HCT116 (cell line): ENCODE data around the gene DHCR7. TPM values are rescaled to one million over a fixed set of nuclear protein-coding genes. Genes with fewer than 3 reads are reported as not detected.

ENCODE experiments used
- ATAC-seq: fragments of 200-7000 bp; cut with Tn5 transposase; 2 replicates; pipeline ENCODE4 v1.9.1; 2020; ENCODE audit warnings: mild to moderate bottlenecking, moderate library complexity
- BruUV-seq: library from RNA; stranded (reverse); fragments of 400-500 nt; replicated peaks from 2 replicates; lab custom pipeline; 2021; lab: Mats Ljungman, UMichigan
- CTCF ChIA-PET: fragments of 300-600 bp; sonication (Branson Sonifier 250); formaldehyde crosslinking; loops from one replicate; lab custom pipeline; 2021; ENCODE audit warnings: antibody characterized with exemption; lab: Charles Lee
- POLR2A ChIA-PET: fragments of 300-600, 350-600 bp; sonication (Branson Sonifier 250); formaldehyde crosslinking; loops from one replicate; lab custom pipeline; 2021; ENCODE audit warnings: antibody characterized with exemption; lab: Charles Lee
- RAD21 ChIA-PET, 2 experiments: fragments of 300-600 bp; sonication (Branson Sonifier 250); formaldehyde crosslinking; loops; one replicate each; lab custom pipeline; 2023; ENCODE audit warnings: low total read pairs in 2 of 2; ENCODE audit not compliant: uncharacterized antibody in 2 of 2, unreplicated experiment in 2 of 2, low non-redundant PET in 1 of 2; lab: Charles Lee
- DNase-seq: peaks from one replicate; pipeline ENCODE4 v3.0.0-alpha.2; 2010; ENCODE audit warnings: low read depth, low spot score
- H2AFZ ChIP-seq: fragments of 200-600 bp; shearing (Covaris generic), sonication (generic); 2 replicates; pipeline ENCODE4 v1.6.1; 2017; ENCODE audit warnings: low read depth, mixed run types, mixed read lengths, antibody characterized with exemption, low read length; ENCODE audit not compliant: poor library complexity, severe bottlenecking
- H3K27ac ChIP-seq: 2 replicates; pipeline ENCODE4 v1.5.1; 2012; ENCODE audit warnings: low read depth, low read length
- H3K27me3 ChIP-seq: fragments of 200-600 bp; sonication (generic); 2 replicates; pipeline ENCODE4 v1.6.1; 2016; ENCODE audit warnings: mixed run types, low read length, mixed read lengths; ENCODE audit not compliant: insufficient read depth
- H3K36me3 ChIP-seq, 2 experiments: fragments of 200-500 bp in 1 of 2; fragments of 200-600 bp in 1 of 2; sonication (Bioruptor generic) in 1 of 2; sonication (generic) in 1 of 2; 2 replicates each; pipeline versions ENCODE4 v1.5.1 to v1.6.1; 2014 to 2016; ENCODE audit warnings: low read length in 2 of 2, inconsistent platforms in 1 of 2, mixed read lengths in 1 of 2, mixed run types in 1 of 2; ENCODE audit not compliant: insufficient read depth in 2 of 2, control insufficient read depth in 1 of 2
- H3K4me1 ChIP-seq, 2 experiments: fragments of 200-600 bp in 1 of 2; sonication (generic) in 1 of 2; 2 replicates each; pipeline versions ENCODE4 v1.5.1 to v1.6.1; 2012 to 2017; ENCODE audit warnings: low read length in 2 of 2, inconsistent platforms in 1 of 2, mild to moderate bottlenecking in 1 of 2, mixed read lengths in 1 of 2, mixed run types in 1 of 2, moderate library complexity in 1 of 2; ENCODE audit not compliant: insufficient read depth in 2 of 2, control insufficient read depth in 1 of 2
- H3K4me2 ChIP-seq: fragments of 200-600 bp; sonication (generic); 2 replicates; pipeline ENCODE4 v1.6.1; 2017; ENCODE audit warnings: mixed run types, low read length, mixed read lengths
- H3K4me3 ChIP-seq, 2 experiments: fragments of 200-600 bp in 1 of 2; sonication (generic) in 1 of 2; replicated peaks in 1 of 2; 2 replicates each; pipeline ENCODE4 v1.5.1; 2011 to 2016; ENCODE audit warnings: low read length in 2 of 2, control low read depth in 1 of 2, low read depth in 1 of 2, mild to moderate bottlenecking in 1 of 2, mixed read lengths in 1 of 2, mixed run types in 1 of 2
- H3K79me2 ChIP-seq: fragments of 200-600 bp; sonication (generic); 2 replicates; pipeline ENCODE4 v1.6.1; 2017; ENCODE audit warnings: mild to moderate bottlenecking, mixed run types, low read length, moderate library complexity, mixed read lengths; ENCODE audit not compliant: insufficient read depth
- H3K9ac ChIP-seq: fragments of 200-600 bp; sonication (generic); 2 replicates; pipeline ENCODE4 v1.6.1; 2016; ENCODE audit warnings: low read length, mixed read lengths
- H3K9me2 ChIP-seq: fragments of 200-600 bp; sonication (generic), shearing (Covaris generic); 2 replicates; pipeline ENCODE4 v1.6.1; 2017; ENCODE audit warnings: mixed run types, mild to moderate bottlenecking, moderate library complexity; ENCODE audit not compliant: insufficient read depth
- H3K9me3 ChIP-seq, 2 experiments: fragments of 200-500 bp in 1 of 2; fragments of 200-600 bp in 1 of 2; sonication (Bioruptor generic) in 1 of 2; sonication (generic) in 1 of 2; 2 replicates each; pipeline ENCODE4 v1.6.1; 2014 to 2017; ENCODE audit warnings: low read length in 2 of 2, mixed read lengths in 2 of 2, inconsistent platforms in 1 of 2, low read depth in 1 of 2, mild to moderate bottlenecking in 1 of 2, mixed run types in 1 of 2, moderate library complexity in 1 of 2; ENCODE audit not compliant: control insufficient read depth in 1 of 2, insufficient read depth in 1 of 2
- H4K20me1 ChIP-seq: fragments of 200-600 bp; sonication (generic), shearing (Covaris generic); 2 replicates; pipeline ENCODE4 v1.6.1; 2017; ENCODE audit warnings: mixed run types, mild to moderate bottlenecking, moderate library complexity; ENCODE audit not compliant: insufficient read depth
- ATF3 ChIP-seq: IDR thresholded peaks from 2 replicates; pipeline ENCODE4 v1.6.1; 2012
- CBX3 ChIP-seq: IDR thresholded peaks from 2 replicates; pipeline ENCODE4 v1.6.1; 2012; ENCODE audit warnings: low read depth
- CEBPB ChIP-seq: IDR thresholded peaks from 2 replicates; pipeline ENCODE4 v1.6.1; 2012; ENCODE audit warnings: low read depth
- CTCF ChIP-seq, 3 experiments: fragments of 200-600 bp in 1 of 3; sonication (generic) in 1 of 3; IDR thresholded peaks in 2 of 3; conservative IDR thresholded peaks in 1 of 3; 2 replicates each; pipeline ENCODE4 v1.5.1; 2012 to 2017; ENCODE audit warnings: low read depth in 2 of 3, low read length in 2 of 3, antibody characterized with exemption in 1 of 3, borderline replicate concordance in 1 of 3, control low read depth in 1 of 3, mild to moderate bottlenecking in 1 of 3, mixed read lengths in 1 of 3, mixed run types in 1 of 3, moderate library complexity in 1 of 3; ENCODE audit not compliant: insufficient read depth in 1 of 3
- EGR1 ChIP-seq: IDR thresholded peaks from 2 replicates; pipeline ENCODE4 v1.6.1; 2012; ENCODE audit warnings: low read depth
- ELF1 ChIP-seq: IDR thresholded peaks from 2 replicates; pipeline ENCODE4 v1.6.1; 2012; ENCODE audit warnings: low read depth, borderline replicate concordance
- EZH2 ChIP-seq: fragments of 200-600 bp; sonication (generic); IDR thresholded peaks from 2 replicates; pipeline ENCODE4 v1.6.1; 2017; ENCODE audit warnings: antibody characterized with exemption, mixed run types
- EZH2phosphoT487 ChIP-seq: fragments of 200-600 bp; IDR thresholded peaks from 2 replicates; pipeline ENCODE4 v1.6.1; 2018; ENCODE audit warnings: antibody characterized with exemption, borderline replicate concordance
- FOSL1 ChIP-seq: IDR thresholded peaks from 2 replicates; pipeline ENCODE4 v1.6.1; 2012; ENCODE audit warnings: low read depth
- JUND ChIP-seq: IDR thresholded peaks from 2 replicates; pipeline ENCODE4 v1.6.1; 2012
- POLR2AphosphoS5 ChIP-seq: IDR thresholded peaks from 2 replicates; pipeline ENCODE4 v1.6.1; 2011; ENCODE audit warnings: mild to moderate bottlenecking, low read depth, low read length, moderate library complexity
- RAD21 ChIP-seq: IDR thresholded peaks from 2 replicates; pipeline ENCODE4 v1.6.1; 2012; ENCODE audit warnings: low read depth, mild to moderate bottlenecking
- REST ChIP-seq: IDR thresholded peaks from 2 replicates; pipeline ENCODE4 v1.6.1; 2012; ENCODE audit warnings: low read depth
- SIN3A ChIP-seq: IDR thresholded peaks from 2 replicates; pipeline ENCODE4 v1.6.1; 2012; ENCODE audit warnings: low read depth
- SP1 ChIP-seq: IDR thresholded peaks from 2 replicates; pipeline ENCODE4 v1.6.1; 2012; ENCODE audit warnings: low read depth
- SRF ChIP-seq: IDR thresholded peaks from 2 replicates; pipeline ENCODE4 v1.6.1; 2012; ENCODE audit warnings: low read depth
- YY1 ChIP-seq: IDR thresholded peaks from 2 replicates; pipeline ENCODE4 v1.6.1; 2011; ENCODE audit warnings: low read length, low read depth, moderate library complexity, mild to moderate bottlenecking; ENCODE audit not compliant: insufficient replicate concordance; ENCODE audit errors: extremely low read depth
- ZFX ChIP-seq: fragments of 450-650 bp; IDR thresholded peaks from 2 replicates; pipeline ENCODE4 v1.6.1; 2017
- ZNF274 ChIP-seq: fragments of 200-500 bp; sonication (Bioruptor generic); IDR thresholded peaks from 2 replicates; pipeline ENCODE4 v1.6.1; 2014; ENCODE audit warnings: mild to moderate bottlenecking, low read depth, low read length, inconsistent platforms
- intact Hi-C: fragments of 100-400 bp; cut with micrococcal nuclease; formaldehyde crosslinking; loops from 2 replicates; pipeline ENCODE4 v1.10.0; 2022
- total RNA-seq: library from RNA; stranded (reverse); gene quantifications from one replicate; pipeline ENCODE4 v1.2.1, GENCODE V29; 2021; ENCODE audit not compliant: unreplicated experiment
- TF ChIP-seq, protein P1 (sequence below): IDR thresholded peaks from 2 replicates; pipeline ENCODE4 v1.6.1; 2011; ENCODE audit warnings: mild to moderate bottlenecking, low read length, moderate library complexity; ENCODE audit not compliant: insufficient replicate concordance; ENCODE audit errors: extremely low read depth

Gene DHCR7
- total RNA-seq, 1 experiment from 2014 or later, result 115 TPM

- BruUV-seq, result TSS peak; percentile 27
- CTCF ChIA-PET, result interaction anchor here (1.2 kb wide), 1 partner anchor 130 kb away, joined by 4 read pairs; no protein-coding TSS in a partner anchor
- DNase-seq, result no peak
These were observed 1.4 kb upstream of the DHCR7 start for GRCh38 chr11:71449596-71449995.

More at GRCh38 chr11:71449596-71449995, 1.4 kb upstream of the DHCR7 start:
- peaks cover 10 to 28% of the 10 kb centered on the region in 2 experiments; a peak in 3 of 4 replicates for H3K4me1 ChIP-seq
- H4K20me1 ChIP-seq, result peaks cover 3% of the 10 kb centered on the region; the same call in 1 of the 2 replicates
- peak overlapping the region; percentile 94 for H3K4me2 ChIP-seq
- H3K9ac ChIP-seq, result peak overlapping the region; percentile 86
- H3K36me3 ChIP-seq, result peaks cover 19 to 32% of the 10 kb centered on the region in 2 experiments
- H3K27ac ChIP-seq, result peak overlapping the region; percentile 53; the same call in 1 of the 2 replicates
- peaks cover 0 to 4% of the 10 kb centered on the region in 2 experiments; a peak in 1 of 4 replicates for H3K9me3 ChIP-seq
- ATAC-seq, result no peak
- RAD21 ChIA-PET, result no interaction called here
- H3K9me2 ChIP-seq, result no peaks in the 10 kb centered on the region
- H2AFZ ChIP-seq, result no peak overlapping the region
- POLR2A ChIA-PET, result no interaction called here
- H3K27me3 ChIP-seq, result no peaks in the 10 kb centered on the region
- intact Hi-C loops, result no loop called here
- peaks cover 48% of the 10 kb centered on the region for H3K79me2 ChIP-seq
- H3K4me3 ChIP-seq, result peak overlapping the region; percentile 77 to 93
- TF ChIP-seq SIN3A (no peak), YY1 (no peak), EZH2phosphoT487 (no peak), SRF (no peak), REST (no peak), FOSL1 (no peak), CBX3 (no peak), ELF1 (no peak), EZH2 (no peak), ZFX (no peak), POLR2AphosphoS5 (no peak), CEBPB (no peak), EGR1 (no peak), JUND (no peak), SP1 (no peak), RAD21 (no peak), ZNF274 (no peak), ATF3 (no peak), CTCF (IDR thresholded peaks at IDR 0.05 in 2 of 3, conservative IDR thresholded peaks at IDR 0.05 in 1 of 3; ENCODE audit: borderline replicate concordance in 1 of 3, insufficient read depth in 1 of 3, low read depth in 2 of 3, low read length in 2 of 3) (no peak)
- TF ChIP-seq, protein P1, sequence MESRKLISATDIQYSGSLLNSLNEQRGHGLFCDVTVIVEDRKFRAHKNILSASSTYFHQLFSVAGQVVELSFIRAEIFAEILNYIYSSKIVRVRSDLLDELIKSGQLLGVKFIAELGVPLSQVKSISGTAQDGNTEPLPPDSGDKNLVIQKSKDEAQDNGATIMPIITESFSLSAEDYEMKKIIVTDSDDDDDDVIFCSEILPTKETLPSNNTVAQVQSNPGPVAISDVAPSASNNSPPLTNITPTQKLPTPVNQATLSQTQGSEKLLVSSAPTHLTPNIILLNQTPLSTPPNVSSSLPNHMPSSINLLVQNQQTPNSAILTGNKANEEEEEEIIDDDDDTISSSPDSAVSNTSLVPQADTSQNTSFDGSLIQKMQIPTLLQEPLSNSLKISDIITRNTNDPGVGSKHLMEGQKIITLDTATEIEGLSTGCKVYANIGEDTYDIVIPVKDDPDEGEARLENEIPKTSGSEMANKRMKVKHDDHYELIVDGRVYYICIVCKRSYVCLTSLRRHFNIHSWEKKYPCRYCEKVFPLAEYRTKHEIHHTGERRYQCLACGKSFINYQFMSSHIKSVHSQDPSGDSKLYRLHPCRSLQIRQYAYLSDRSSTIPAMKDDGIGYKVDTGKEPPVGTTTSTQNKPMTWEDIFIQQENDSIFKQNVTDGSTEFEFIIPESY, result no peak
- TF ChIP-seq, all 23 proteins: peak for 0
